Lung (tissue), 12 donors: ENCODE data around the gene LRP5. TPM values are rescaled to one million over a fixed set of nuclear protein-coding genes. Genes with fewer than 3 reads are reported as not detected.

Experiments used
- ATAC-seq: fragments of 200-7000 bp; cut with Tn5 transposase; one replicate; pipeline ENCODE4 v1.9.1; 2020; ENCODE audit warnings: moderate number of reproducible peaks; ENCODE audit not compliant: insufficient read depth, low FRiP score
- DNase-seq, 3 donors: peaks; one replicate each; pipeline ENCODE4 v3.0.0-alpha.2; 2013 to 2017
- H3K27ac ChIP-seq, 2 donors: one replicate each; pipeline ENCODE4 v1.5.1; 2013; ENCODE audit warnings: mild to moderate bottlenecking in 2 of 2, moderate library complexity in 2 of 2, control low read depth in 1 of 2, inconsistent platforms in 1 of 2, low read depth in 1 of 2, low read length in 1 of 2
- H3K27me3 ChIP-seq, 3 donors: one replicate each; pipeline ENCODE4 v1.5.1; 2013; ENCODE audit warnings: low read length in 2 of 3; ENCODE audit not compliant: control insufficient read depth in 3 of 3, insufficient read depth in 3 of 3
- H3K36me3 ChIP-seq, 4 donors: one replicate each; pipeline ENCODE4 v1.5.1; 2013; ENCODE audit warnings: low read length in 4 of 4, mild to moderate bottlenecking in 1 of 4, moderate library complexity in 1 of 4; ENCODE audit not compliant: control insufficient read depth in 4 of 4, insufficient read depth in 4 of 4
- H3K4me1 ChIP-seq, 5 donors: one replicate each; pipeline ENCODE4 v1.5.1; 2013; ENCODE audit warnings: low read length in 5 of 5, mild to moderate bottlenecking in 2 of 5, moderate library complexity in 1 of 5; ENCODE audit not compliant: control insufficient read depth in 5 of 5, insufficient read depth in 5 of 5
- H3K4me3 ChIP-seq: one replicate; pipeline ENCODE4 v1.5.1; 2013; ENCODE audit warnings: mild to moderate bottlenecking, control low read depth, moderate library complexity
- H3K9ac ChIP-seq, 2 donors: one replicate each; pipeline ENCODE4 v1.5.1; 2013; ENCODE audit warnings: low read length in 2 of 2, control low read depth in 1 of 2; ENCODE audit not compliant: insufficient read depth in 1 of 2
- H3K9me3 ChIP-seq, 4 donors: one replicate each; pipeline ENCODE4 v1.5.1; 2013; ENCODE audit warnings: low read length in 3 of 4, mild to moderate bottlenecking in 1 of 4, moderate library complexity in 1 of 4; ENCODE audit not compliant: control insufficient read depth in 4 of 4, insufficient read depth in 3 of 4
- CTCF ChIP-seq: IDR thresholded peaks from 2 replicates; pipeline ENCODE4 v1.5.1; 2012; ENCODE audit warnings: mild to moderate bottlenecking; ENCODE audit errors: control extremely low read depth, extremely low read depth
- WGBS, 2 donors: extraction: QIAGEN DNeasy Blood & Tissue Kit; methylation state at CpG; one replicate each; pipeline ENCODE4 v1.1.7; 2013; 5-methylcytosine and 5-hydroxymethylcytosine counted together
- polyA plus RNA-seq, 2 donors: library from polyadenylated mRNA; stranded (reverse); fragments of 200-250 nt; gene quantifications; one replicate each; pipeline ENCODE4 v1.2.1, GENCODE V29; 2013
- total RNA-seq, 2 donors: library from RNA; depleted of rRNA in 1 of 2; stranded (reverse); fragments of >200 nt in 1 of 2; gene quantifications; one replicate each; pipeline ENCODE4 v1.2.1, GENCODE V29; 2014 to 2021
- donor health status: control.
- donor health status: control.
- donor health status: Bipolar disorder and iron deficiency.
- donor health status: healthy.
- donor health status: DM: yes; HTN: yes; CAD: no.

LRP5 gene
- total and polyA plus RNA-seq, 4 donors, result 33.7 to 76.4 (median 63.2) TPM

- H3K9ac ChIP-seq, result peak overlapping the region; percentile 89 to 93
- H3K27ac ChIP-seq, result peak overlapping the region; percentile 95 to 97
- no peaks in the 10 kb centered on the region for H3K9me3 ChIP-seq
- 4 to 7% methylated on average over 23 of the region's 23 CpGs for WGBS, 2 donors
- TF ChIP-seq CTCF, result no peak
- H3K27me3 ChIP-seq, result no peaks in the 10 kb centered on the region
- DNase-seq (peak; percentile 70 to 85 (median 80)), ATAC-seq (peak; percentile 17)
- H3K4me3 ChIP-seq, result peak overlapping the region; percentile 72
- peaks cover 3 to 12% (median 8%) of the 10 kb centered on the region in 5 donors for H3K4me1 ChIP-seq
- H3K36me3 ChIP-seq, result peaks cover 6 to 13% (median 9%) of the 10 kb centered on the region in 4 donors
These were observed 41.2 kb upstream of the LRP5 start for GRCh38 chr11:68271023-68271780.

- WGBS, 2 donors, result 0% methylated on average over 51 to 71 of the region's 71 CpGs
These were observed 40.4 kb upstream of the LRP5 start, which contains the start of gene C11orf24 for GRCh38 chr11:68271781-68272608. Gene C11orf24 (minus strand): TSS chr11:68271973. CDS start chr11:68263767, 8,206 bp downstream.

GRCh38 chr11:68273026-68273738, 39.2 kb upstream of the LRP5 start:
- WGBS, 2 donors, result 93 to 95% methylated on average over 21 of the region's 21 CpGs
- TF ChIP-seq CTCF, result no peak
- Histone ChIP-seq H3K4me3 (no peak overlapping the region), H3K27ac (no peak overlapping the region), H3K9me3 (no peaks in the 10 kb centered on the region), H3K36me3 (no peaks in the 10 kb centered on the region), H3K27me3 (no peaks in the 10 kb centered on the region), H3K9ac (no peak overlapping the region), H3K4me1 (peaks cover 3 to 12% (median 8%) of the 10 kb centered on the region in 5 donors)
- ATAC-seq (no peak), DNase-seq (no peak)

More at GRCh38 chr11:68271781-68272608, 40.4 kb upstream of the LRP5 start, which contains the start of gene C11orf24:
- TF ChIP-seq CTCF, result no peak
- Histone ChIP-seq H3K4me3 (peak within 1 kb of the TSS; percentile 73), H3K36me3 (peaks cover 3 to 10% (median 9%) of the 10 kb centered on the region in 4 donors), H3K9ac (peak within 1 kb of the TSS; percentile 89 to 93), H3K4me1 (peaks cover 3 to 12% (median 8%) of the 10 kb centered on the region in 5 donors), H3K27me3 (no peaks in the 10 kb centered on the region), H3K9me3 (no peaks in the 10 kb centered on the region), H3K27ac (peak within 1 kb of the TSS; percentile 95 to 97)
- ATAC-seq, result peak; percentile 96
- peak; percentile 95 to 98 (median 97) for DNase-seq
